Motor neuron (in vitro differentiated cells): ENCODE data around the gene TMEM171. TPM values are rescaled to one million over a fixed set of nuclear protein-coding genes. Genes with fewer than 3 reads are reported as not detected.

ENCODE experiments used
- ATAC-seq, 8 experiments: fragments of 200-7000 bp; cut with Tn5 transposase; replicated peaks in 6 of 8; 2 replicates each; pipeline ENCODE4 v1.8.0; 2021; ENCODE audit warnings: mild to moderate bottlenecking in 8 of 8, moderate library complexity in 8 of 8
- H3K27ac ChIP-seq, 2 donors: fragments of 250-450 bp; sonication (Bioruptor Pico); 2 replicates each; pipeline ENCODE4 v1.9.0; 2021; ENCODE audit warnings: antibody characterized with exemption in 2 of 2, mild to moderate bottlenecking in 2 of 2, moderate library complexity in 1 of 2
- H3K4me1 ChIP-seq, 2 donors: fragments of 250-450 bp; sonication (Bioruptor Pico); replicated peaks in 1 of 2; 2 replicates each; pipeline ENCODE4 v1.6.1; 2021; ENCODE audit warnings: antibody characterized with exemption in 2 of 2, mild to moderate bottlenecking in 2 of 2, moderate library complexity in 1 of 2
- H3K4me3 ChIP-seq, 5 donors: fragments of 250-450 bp; sonication (Bioruptor Pico); 2 replicates each; pipeline ENCODE4 v1.9.0; 2021; ENCODE audit warnings: antibody characterized with exemption in 5 of 5, mild to moderate bottlenecking in 5 of 5, moderate library complexity in 4 of 5
- WGBS, 10 experiments: fragments of 450-650 bp; shearing (Covaris generic); methylation state at CpG; one replicate each; pipeline ENCODE4 v1.0.0; 2022; 5-methylcytosine and 5-hydroxymethylcytosine counted together
- in situ Hi-C, 9 experiments: fragments of 400-800 bp; cut with MboI; loops; one replicate each; pipeline ENCODE4 v1.15.0; 2021; ENCODE audit warnings: low sequenced_read_pairs in 9 of 9, low pct_unique_long_range_greater_than_20kb in 2 of 9; ENCODE audit not compliant: unreplicated experiment in 9 of 9
- total RNA-seq, 8 experiments: library from RNA; unstranded; fragments of 300-600 nt; gene quantifications; 2 replicates each; pipeline versions ENCODE4 v1.2.3 to v1.2.4, GENCODE V29; 2022

TMEM171 gene
- total RNA-seq, 8 experiments from 2014 or later: 0.11 to 7.4 (median 0.85) TPM; not detected in 3

DNA sequence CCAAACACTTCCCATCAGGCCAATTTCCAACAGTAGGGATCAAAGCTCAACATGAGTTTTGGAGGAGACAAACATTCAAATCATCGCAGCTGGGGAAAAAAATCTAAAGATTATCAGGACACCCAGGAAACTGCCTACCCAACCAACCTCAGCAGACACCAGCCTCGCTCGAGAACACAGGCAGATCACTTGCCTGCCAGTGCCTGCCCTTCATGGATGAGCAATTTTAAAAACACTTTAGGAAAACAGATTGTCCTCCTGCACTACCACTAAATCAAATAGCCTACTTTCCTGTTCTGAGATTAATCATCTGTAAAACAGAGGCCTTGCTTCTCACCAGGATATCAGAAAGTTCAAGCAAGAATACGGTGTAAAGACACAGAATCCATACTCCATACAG, 37.9 kb downstream of the TMEM171 start:
- in situ Hi-C loops: no loop called here
- 76 to 100% (median 87%) methylated on average over 1 to 4 of the region's 4 CpGs; no CpG with 5 or more reads in 3 of the 10 experiments for WGBS, 10 experiments
- no peak overlapping the region for H3K4me3 ChIP-seq
- no peak for ATAC-seq
- H3K27ac ChIP-seq: no peak overlapping the region
- H3K4me1 ChIP-seq: no peaks in the 10 kb centered on the region

- H3K4me1 ChIP-seq: no peaks in the 10 kb centered on the region
- 46 to 100% (median 77%) methylated on average over 2 to 4 of the region's 4 CpGs; no CpG with 5 or more reads in 1 of the 10 experiments for WGBS, 10 experiments
- in situ Hi-C loops: no loop called here
- no peak overlapping the region for H3K27ac ChIP-seq
- ATAC-seq: no peak
- no peak overlapping the region for H3K4me3 ChIP-seq
Measured at GRCh38 chr5:73160239-73160671, 39.9 kb downstream of the TMEM171 start.

DNA sequence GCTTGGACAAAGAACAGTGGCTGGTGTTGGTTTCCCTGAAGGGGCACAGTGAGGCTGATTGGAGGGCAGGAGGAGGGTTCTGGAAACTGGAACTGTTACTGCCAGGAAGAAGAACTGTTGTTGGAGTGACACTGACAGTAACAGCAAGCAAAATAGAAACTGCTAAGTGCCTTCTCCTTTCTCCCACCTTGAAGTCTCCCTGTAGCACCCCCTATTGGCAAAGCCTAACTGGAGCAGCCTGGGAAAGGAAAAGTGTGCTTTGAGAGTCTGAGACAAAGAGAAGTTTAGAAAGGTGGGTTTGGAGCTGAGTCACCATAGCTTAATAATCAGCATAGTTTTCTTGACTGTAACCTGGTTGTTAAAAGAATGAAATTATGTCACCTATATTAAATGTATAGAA, 50.1 kb downstream of the TMEM171 start:
- in situ Hi-C loops: no loop called here
- ATAC-seq: peak in 1 of 8 experiments; percentile 35

DNA sequence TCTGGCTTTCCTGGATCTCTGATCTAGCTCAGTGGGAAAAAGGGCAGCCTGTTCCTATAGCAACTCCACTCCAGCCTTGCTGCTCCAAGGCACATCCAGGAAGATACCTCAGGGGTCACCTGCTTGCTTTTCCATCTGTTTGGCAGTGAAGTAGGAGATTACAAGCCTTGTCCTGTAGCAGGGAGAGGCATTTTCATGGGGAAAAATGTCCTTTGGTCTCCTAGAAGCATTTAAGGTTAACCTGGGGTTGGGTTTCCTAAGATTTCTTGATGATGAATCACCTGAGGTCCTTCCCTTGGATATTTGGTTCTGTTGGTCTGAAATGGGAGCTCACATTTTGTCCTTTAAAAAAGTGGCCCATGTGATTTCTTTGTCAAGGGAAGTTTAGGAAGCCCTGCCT, 51.1 kb downstream of the TMEM171 start:
- ATAC-seq: no peak
- Histone ChIP-seq H3K27ac (no peak overlapping the region), H3K4me3 (no peak overlapping the region), H3K4me1 (no peaks in the 10 kb centered on the region)
- in situ Hi-C loops: no loop called here

More for the DNA sequence above, 50.1 kb downstream of the TMEM171 start:
- no peak overlapping the region for H3K4me3 ChIP-seq
- no peak overlapping the region for H3K27ac ChIP-seq
- no peaks in the 10 kb centered on the region for H3K4me1 ChIP-seq

DNA sequence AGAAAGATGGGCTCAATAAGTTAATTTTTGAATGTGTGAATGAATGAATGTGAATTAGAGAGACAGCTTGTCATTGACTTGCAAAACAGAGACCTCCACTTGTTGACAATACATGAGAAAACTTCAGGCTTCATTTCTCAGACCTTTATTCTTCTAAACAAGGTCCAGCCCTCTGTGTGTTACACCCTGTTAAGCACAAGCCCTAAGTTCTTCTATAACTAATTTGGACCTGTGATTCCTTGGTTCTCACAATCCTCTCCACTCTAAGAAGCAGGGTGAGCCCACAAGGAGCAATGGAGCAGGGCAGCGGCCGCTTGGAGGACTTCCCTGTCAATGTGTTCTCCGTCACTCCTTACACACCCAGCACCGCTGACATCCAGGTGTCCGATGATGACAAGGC, 52.6 kb downstream of the TMEM171 start, which contains the start of gene TMEM174:
TSS of gene TMEM174 (plus strand) at position 243 of the 400 bp plus-strand sequence. CDS start at position 294, 51 bp downstream.
- in situ Hi-C loops: no loop called here
- Histone ChIP-seq H3K27ac (no peak within 1 kb of the TSS), H3K4me1 (no peaks in the 10 kb centered on the region), H3K4me3 (no peak within 1 kb of the TSS)
- ATAC-seq: no peak
- 40 to 100% (median 93%) methylated on average over 1 to 5 of the region's 5 CpGs; no CpG with 5 or more reads in 5 of the 10 experiments for WGBS, 10 experiments

- 48 to 100% (median 72%) methylated on average over 1 to 8 of the region's 8 CpGs; no CpG with 5 or more reads in 1 of the 10 experiments for WGBS, 10 experiments
- no peaks in the 10 kb centered on the region for H3K4me1 ChIP-seq
- in situ Hi-C loops: no loop called here
- no peak overlapping the region for H3K27ac ChIP-seq
- ATAC-seq: no peak
- H3K4me3 ChIP-seq: no peak overlapping the region
Measured at GRCh38 chr5:73174100-73174815, 53.9 kb downstream of the TMEM171 start.

DNA sequence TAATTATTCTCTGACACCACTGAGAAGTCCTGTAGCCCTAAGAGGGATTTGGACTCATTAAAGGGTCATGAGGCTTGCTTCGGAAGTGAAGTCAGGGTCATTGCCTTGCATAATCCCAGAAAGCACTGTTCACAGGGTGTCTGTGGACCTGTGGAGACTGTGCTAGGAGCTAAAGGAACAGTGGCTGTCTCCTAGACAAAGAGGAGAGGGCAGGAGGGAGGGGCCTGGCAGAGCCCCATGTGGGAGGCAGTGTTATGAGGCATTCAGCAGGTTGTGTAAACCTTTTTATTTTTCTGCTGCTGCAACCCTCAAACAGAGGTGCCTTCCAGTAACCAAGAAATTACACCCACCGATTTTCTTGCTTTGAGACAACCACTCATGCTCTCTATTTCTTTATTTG, 55.9 kb downstream of the TMEM171 start:
- WGBS, 10 experiments: 60 to 86% (median 67%) methylated on average over 1 of the region's 2 CpGs; no CpG with 5 or more reads in 4 of the 10 experiments
- H3K27ac ChIP-seq: no peak overlapping the region
- no peak for ATAC-seq
- H3K4me1 ChIP-seq: no peaks in the 10 kb centered on the region
- H3K4me3 ChIP-seq: no peak overlapping the region
- in situ Hi-C loops: loop anchor here in 1 of 9 experiments (25.0 kb wide), 1 partner anchor 239 kb away; no protein-coding TSS in a partner anchor

DNA sequence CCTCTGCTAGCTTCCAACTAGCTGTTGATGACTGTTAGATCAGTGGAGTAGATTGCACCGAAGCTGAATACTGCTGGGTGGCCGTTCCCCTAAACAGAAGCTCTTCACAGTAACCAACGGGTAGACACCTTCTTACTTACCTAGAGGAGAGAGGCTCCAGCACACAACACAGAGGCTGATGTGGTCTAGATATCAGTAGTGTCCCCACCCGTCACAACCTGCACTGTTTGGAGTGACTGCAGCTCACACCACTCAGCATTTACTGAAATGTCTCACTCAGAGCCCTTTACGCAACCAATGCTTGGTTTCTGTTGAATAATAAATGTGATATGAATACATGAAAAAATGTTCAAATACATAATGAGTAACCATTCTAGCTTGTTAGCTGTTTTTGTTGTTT, 57.9 kb downstream of the TMEM171 start:
- no peaks in the 10 kb centered on the region for H3K4me1 ChIP-seq
- no peak overlapping the region for H3K27ac ChIP-seq
- WGBS, 10 experiments: 77 to 100% (median 89%) methylated on average over 1 to 4 of the region's 5 CpGs; no CpG with 5 or more reads in 2 of the 10 experiments
- H3K4me3 ChIP-seq: no peak overlapping the region
- no peak for ATAC-seq
- in situ Hi-C loops: loop anchor here in 1 of 9 experiments (25.0 kb wide), 1 partner anchor 241 kb away; no protein-coding TSS in a partner anchor

DNA sequence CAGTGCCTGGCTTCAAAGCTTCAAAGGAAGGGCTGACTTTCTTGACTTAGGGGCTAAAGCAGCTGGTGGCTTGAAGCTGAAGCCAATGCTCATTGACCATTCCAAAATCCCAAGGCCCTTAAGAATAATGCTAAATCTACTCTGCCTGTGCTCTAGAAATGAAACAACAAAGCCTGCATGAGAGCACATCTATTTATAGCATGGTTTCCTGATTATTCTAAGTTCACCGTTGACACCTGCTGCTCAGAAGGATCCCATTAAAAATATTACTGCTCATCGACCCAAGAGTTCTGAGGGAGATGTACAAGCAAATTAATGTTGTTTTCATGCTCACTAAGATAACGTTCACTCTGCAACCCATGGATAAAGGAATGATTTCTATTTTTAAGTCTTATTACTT, 59.4 kb downstream of the TMEM171 start:
- no peak for ATAC-seq
- Histone ChIP-seq H3K4me1 (no peaks in the 10 kb centered on the region), H3K4me3 (no peak overlapping the region), H3K27ac (no peak overlapping the region)
- 7 to 100% (median 80%) methylated on average over 1 to 3 of the region's 3 CpGs for WGBS, 10 experiments
- in situ Hi-C loops: loop anchor here in 1 of 9 experiments (25.0 kb wide), 1 partner anchor 242 kb away; no protein-coding TSS in a partner anchor

GRCh38 chr5:73180566-73180965, 60.2 kb downstream of the TMEM171 start:
- ATAC-seq: no peak
- in situ Hi-C loops: loop anchor here in 1 of 9 experiments (25.0 kb wide), 1 partner anchor 243 kb away; no protein-coding TSS in a partner anchor
- Histone ChIP-seq H3K4me1 (no peaks in the 10 kb centered on the region), H3K4me3 (no peak overlapping the region), H3K27ac (no peak overlapping the region)

Other genes starting within 250 kb of the TMEM171 start
- 10 to 100 TPM in 4 of 8 experiments, 1 to 10 TPM in 4; 6.6 to 14.5 (median 9.6) TPM for gene FCHO2, start 164.5 kb upstream of the TMEM171 start, total RNA-seq
- under 1 TPM in 1 of 8 experiments, not detected in 7; 0.33 TPM for gene TMEM174, start 52.6 kb downstream of the TMEM171 start, total RNA-seq